B cell (primary cell): Measurements from ENCODE around the gene BOLA2B. TPM values are rescaled to one million over a fixed set of nuclear protein-coding genes. Genes with fewer than 3 reads are reported as not detected.
"Not testable (repeated sequence)": the region's sequence is repeated elsewhere in the genome, so short reads cannot be mapped to it uniquely, and the experiment has no call there.

ENCODE experiments used
- ATAC-seq: fragments of 200-7000 bp; cut with Tn5 transposase; one replicate; pipeline ENCODE4 v1.10.0; 2021; ENCODE audit warnings: low read depth, mild to moderate bottlenecking, moderate number of reproducible peaks, moderate library complexity
- CTCF ChIA-PET: fragments of 350-600 bp; sonication (Branson Sonifier 250); formaldehyde crosslinking; loops from one replicate; lab custom pipeline; 2021; ENCODE audit warnings: antibody characterized with exemption, inconsistent platforms; lab: Charles Lee
- POLR2A ChIA-PET: fragments of 350-600 bp; sonication (Branson Sonifier 250); formaldehyde crosslinking; loops from one replicate; lab custom pipeline; 2021; ENCODE audit warnings: antibody characterized with exemption; lab: Charles Lee
- DNase-seq: peaks from one replicate; pipeline ENCODE4 v3.0.0; 2013
- H2AFZ ChIP-seq: 2 replicates; pipeline ENCODE4 v1.6.1; 2012; ENCODE audit warnings: mild to moderate bottlenecking, low read depth, low read length; ENCODE audit not compliant: insufficient read depth, poor library complexity, severe bottlenecking
- H3K27ac ChIP-seq, 2 donors: 1 replicate in 1 of 2; 2 replicates in 1 of 2; pipeline ENCODE4 v1.5.1; 2012 to 2013; ENCODE audit warnings: low read length in 2 of 2, mild to moderate bottlenecking in 2 of 2, moderate library complexity in 1 of 2
- H3K27me3 ChIP-seq, 4 experiments: fragments of 200-600 bp in 1 of 4; sonication (generic) in 1 of 4; replicated peaks in 1 of 4; 1 replicate in 2 of 4; 2 replicates in 2 of 4; pipeline versions ENCODE4 v1.6.1 to v1.7.0; 2013 to 2016; ENCODE audit warnings: low read length in 3 of 4, mild to moderate bottlenecking in 2 of 4, mixed read lengths in 1 of 4, moderate library complexity in 1 of 4; ENCODE audit not compliant: insufficient read depth in 4 of 4, control insufficient read depth in 3 of 4; ENCODE audit errors: control extremely low read depth in 1 of 4
- H3K36me3 ChIP-seq, 2 experiments: replicated peaks in 1 of 2; 1 replicate in 1 of 2; 2 replicates in 1 of 2; pipeline versions ENCODE4 v1.6.1 to v1.7.1; 2013; ENCODE audit warnings: low read length in 1 of 2; ENCODE audit not compliant: insufficient read depth in 2 of 2, control insufficient read depth in 1 of 2; ENCODE audit errors: control extremely low read depth in 1 of 2, extremely low read depth in 1 of 2
- H3K4me1 ChIP-seq, 2 donors: fragments of 200-600 bp in 1 of 2; sonication (generic) in 1 of 2; 1 replicate in 1 of 2; 2 replicates in 1 of 2; pipeline versions ENCODE4 v1.5.1 to v1.6.1; 2013 to 2017; ENCODE audit warnings: low read length in 2 of 2; ENCODE audit not compliant: control insufficient read depth in 2 of 2, insufficient read depth in 2 of 2
- H3K4me2 ChIP-seq: replicated peaks from 2 replicates; pipeline ENCODE3; 2012; ENCODE audit warnings: mild to moderate bottlenecking, low read depth, low read length; ENCODE audit not compliant: poor library complexity, severe bottlenecking
- H3K4me3 ChIP-seq, 5 experiments: fragments of 200-600 bp in 1 of 5; sonication (generic) in 1 of 5; 1 replicate in 3 of 5; 2 replicates in 2 of 5; pipeline versions ENCODE4 v1.5.1 to v1.7.0; 2011 to 2016; ENCODE audit warnings: low read length in 4 of 5, mild to moderate bottlenecking in 4 of 5, low read depth in 2 of 5, control low read depth in 1 of 5, moderate library complexity in 1 of 5; ENCODE audit not compliant: insufficient read depth in 1 of 5; ENCODE audit errors: control extremely low read depth in 1 of 5, extremely low read depth in 1 of 5
- H3K79me2 ChIP-seq: fragments of 200-600 bp; sonication (generic); one replicate; pipeline ENCODE4 v1.6.0; 2016; ENCODE audit warnings: low read length; ENCODE audit not compliant: control insufficient read depth, insufficient read depth
- H3K9ac ChIP-seq: fragments of 200-600 bp; sonication (generic); 2 replicates; pipeline ENCODE4 v1.6.1; 2017; ENCODE audit warnings: mild to moderate bottlenecking, low read length, moderate library complexity
- H3K9me3 ChIP-seq, 3 donors: one replicate each; pipeline versions ENCODE4 v1.6.1 to v1.7.1; 2013; ENCODE audit warnings: low read length in 2 of 3; ENCODE audit not compliant: control insufficient read depth in 2 of 3, insufficient read depth in 1 of 3; ENCODE audit errors: control extremely low read depth in 1 of 3
- H4K20me1 ChIP-seq: 2 replicates; pipeline ENCODE4 v1.6.0; 2012; ENCODE audit warnings: mild to moderate bottlenecking, low read length; ENCODE audit not compliant: insufficient read depth, control insufficient read depth, poor library complexity, severe bottlenecking
- H3K27ac Mint-ChIP-seq: one replicate; pipeline ENCODE4 v1.8.0; 2021; ENCODE audit warnings: mixed read lengths
- H3K27me3 Mint-ChIP-seq: one replicate; pipeline ENCODE4 v1.8.0; 2021; ENCODE audit warnings: mixed read lengths
- H3K4me1 Mint-ChIP-seq: one replicate; pipeline ENCODE4 v1.8.0; 2021; ENCODE audit warnings: mixed read lengths
- H3K4me3 Mint-ChIP-seq: one replicate; pipeline ENCODE4 v1.8.0; 2021; ENCODE audit warnings: mixed read lengths
- H3K9me3 Mint-ChIP-seq: one replicate; pipeline ENCODE4 v1.8.0; 2022; ENCODE audit warnings: mixed read lengths; ENCODE audit not compliant: insufficient read depth
- CTCF ChIP-seq: fragments of 200-600 bp; IDR thresholded peaks from one replicate; pipeline ENCODE4 v1.8.0; 2022; ENCODE audit warnings: antibody characterized with exemption, mild to moderate bottlenecking
- EZH2 ChIP-seq: IDR thresholded peaks from 2 replicates; pipeline ENCODE4 v1.6.1; 2012; ENCODE audit warnings: borderline replicate concordance, low read depth, mild to moderate bottlenecking, moderate library complexity, low read length; ENCODE audit not compliant: insufficient read depth, poor library complexity, severe bottlenecking
- WGBS: methylation state at CpG from one replicate; pipeline ENCODE4 v1.1.5; 2013; ENCODE audit warnings: missing lambda C conversion rate; ENCODE audit not compliant: insufficient coverage; 5-methylcytosine and 5-hydroxymethylcytosine counted together
- intact Hi-C: fragments of 100-400 bp; cut with micrococcal nuclease; formaldehyde crosslinking; loops from one replicate; pipeline ENCODE4 v1.10.0; 2022
- polyA plus RNA-seq: library from polyadenylated mRNA; depleted of rRNA; stranded (reverse); fragments of >200 nt; gene quantifications from 2 replicates; pipeline ENCODE4 v1.2.3, GENCODE V29; 2012
- total RNA-seq, 2 donors: library from RNA; stranded (reverse); fragments of 120-200 nt in 1 of 2; gene quantifications; 1 replicate in 1 of 2; 2 replicates in 1 of 2; pipeline versions ENCODE4 v1.2.3 to v1.2.4, GENCODE V29; 2013 to 2022

Gene BOLA2B
- total and polyA plus RNA-seq, 2 donors (not counting 1 experiment from before 2014, with no cell fraction given) = 82.5 to 155 TPM

- WGBS = no CpG with 5 or more reads among the region's 7 CpGs
- H4K20me1 ChIP-seq = no peaks in the 10 kb centered on the region
- no peak overlapping the region for H3K9ac ChIP-seq
Measured at GRCh38 chr16:30173054-30173453, 20.4 kb downstream of the BOLA2B start.

GRCh38 chr16:30170145-30170544 lies 23.3 kb downstream of the BOLA2B start:
- H2AFZ ChIP-seq, CTCF ChIA-PET, H3K27ac ChIP-seq, ATAC-seq, H3K4me3 Mint-ChIP-seq, DNase-seq, H3K79me2 ChIP-seq, H4K20me1 ChIP-seq, H3K9ac ChIP-seq, H3K4me2 ChIP-seq, intact Hi-C loops, H3K27me3 Mint-ChIP-seq, H3K27me3 ChIP-seq, H3K4me3 ChIP-seq, POLR2A ChIA-PET, H3K9me3 ChIP-seq, H3K36me3 ChIP-seq, H3K9me3 Mint-ChIP-seq, H3K27ac Mint-ChIP-seq: not testable (repeated sequence)
- peaks cover 20 to 24% of the 10 kb centered on the region in 2 donors for H3K4me1 ChIP-seq
- no CpG with 5 or more reads among the region's 31 CpGs for WGBS
- H3K4me1 Mint-ChIP-seq = peaks cover 22% of the 10 kb centered on the region

More at GRCh38 chr16:30173054-30173453, 20.4 kb downstream of the BOLA2B start:
- H3K79me2 ChIP-seq = no peaks in the 10 kb centered on the region
- H3K36me3 ChIP-seq = no peaks in the 10 kb centered on the region
- no peaks in the 10 kb centered on the region for H3K27me3 Mint-ChIP-seq
- no peak for ATAC-seq
- no peaks in the 10 kb centered on the region for H3K4me1 ChIP-seq
- no peak overlapping the region for H3K27ac ChIP-seq
- H3K9me3 ChIP-seq = no peaks in the 10 kb centered on the region
- POLR2A ChIA-PET = interaction anchor here (0.7 kb wide), 1 partner anchor 18 kb away, joined by 4 read pairs; no protein-coding TSS in a partner anchor
- H3K4me3 ChIP-seq = no peak overlapping the region
- H3K4me2 ChIP-seq = no peak overlapping the region
- no peak for DNase-seq
- H2AFZ ChIP-seq = no peak overlapping the region
- no peak for TF ChIP-seq CTCF
- TF ChIP-seq EZH2 = no peak
- H3K27ac Mint-ChIP-seq = no peak overlapping the region
- CTCF ChIA-PET = interaction anchor here (0.6 kb wide), 1 partner anchor 82 kb away, joined by 3 read pairs; no protein-coding TSS in a partner anchor
- intact Hi-C loops = no loop called here
- H3K9me3 Mint-ChIP-seq = no peaks in the 10 kb centered on the region
- H3K27me3 ChIP-seq = no peaks in the 10 kb centered on the region
- H3K4me1 Mint-ChIP-seq = peaks cover 1% of the 10 kb centered on the region
- H3K4me3 Mint-ChIP-seq = no peak overlapping the region

- H3K4me3 ChIP-seq, POLR2A ChIA-PET: not testable (repeated sequence)
Measured at GRCh38 chr16:30169416-30169815, 24.1 kb downstream of the BOLA2B start.

More at GRCh38 chr16:30169416-30169815, 24.1 kb downstream of the BOLA2B start:
- WGBS = no CpG with 5 or more reads among the region's 38 CpGs
- H3K27ac ChIP-seq, H4K20me1 ChIP-seq, CTCF ChIA-PET, H3K36me3 ChIP-seq, H3K27ac Mint-ChIP-seq, H3K27me3 ChIP-seq, H3K27me3 Mint-ChIP-seq, H2AFZ ChIP-seq, H3K9me3 ChIP-seq, DNase-seq, H3K4me2 ChIP-seq, H3K4me3 Mint-ChIP-seq, H3K79me2 ChIP-seq, ATAC-seq, H3K9me3 Mint-ChIP-seq, intact Hi-C loops, H3K9ac ChIP-seq: not testable (repeated sequence)
- H3K4me1 ChIP-seq = peaks cover 21 to 28% of the 10 kb centered on the region in 2 donors
- H3K4me1 Mint-ChIP-seq = peaks cover 25% of the 10 kb centered on the region
